GM21526 (cell line): Measurements from ENCODE around the gene OAF.
"Not testable (repeated sequence)": the region's sequence is repeated elsewhere in the genome, so short reads cannot be mapped to it uniquely, and the experiment has no call there.

Source experiments
- ATAC-seq: cut with Tn5 transposase; IDR thresholded peaks from one replicate; pipeline ENCODE4 v1.9.1; 2021; ENCODE audit warnings: moderate library complexity; ENCODE audit not compliant: unreplicated experiment, low FRiP score

The OAF gene

GRCh38 chr11:120238968-120239620 is 28.3 kb downstream of the OAF start:
- ATAC-seq = no peak

DNA sequence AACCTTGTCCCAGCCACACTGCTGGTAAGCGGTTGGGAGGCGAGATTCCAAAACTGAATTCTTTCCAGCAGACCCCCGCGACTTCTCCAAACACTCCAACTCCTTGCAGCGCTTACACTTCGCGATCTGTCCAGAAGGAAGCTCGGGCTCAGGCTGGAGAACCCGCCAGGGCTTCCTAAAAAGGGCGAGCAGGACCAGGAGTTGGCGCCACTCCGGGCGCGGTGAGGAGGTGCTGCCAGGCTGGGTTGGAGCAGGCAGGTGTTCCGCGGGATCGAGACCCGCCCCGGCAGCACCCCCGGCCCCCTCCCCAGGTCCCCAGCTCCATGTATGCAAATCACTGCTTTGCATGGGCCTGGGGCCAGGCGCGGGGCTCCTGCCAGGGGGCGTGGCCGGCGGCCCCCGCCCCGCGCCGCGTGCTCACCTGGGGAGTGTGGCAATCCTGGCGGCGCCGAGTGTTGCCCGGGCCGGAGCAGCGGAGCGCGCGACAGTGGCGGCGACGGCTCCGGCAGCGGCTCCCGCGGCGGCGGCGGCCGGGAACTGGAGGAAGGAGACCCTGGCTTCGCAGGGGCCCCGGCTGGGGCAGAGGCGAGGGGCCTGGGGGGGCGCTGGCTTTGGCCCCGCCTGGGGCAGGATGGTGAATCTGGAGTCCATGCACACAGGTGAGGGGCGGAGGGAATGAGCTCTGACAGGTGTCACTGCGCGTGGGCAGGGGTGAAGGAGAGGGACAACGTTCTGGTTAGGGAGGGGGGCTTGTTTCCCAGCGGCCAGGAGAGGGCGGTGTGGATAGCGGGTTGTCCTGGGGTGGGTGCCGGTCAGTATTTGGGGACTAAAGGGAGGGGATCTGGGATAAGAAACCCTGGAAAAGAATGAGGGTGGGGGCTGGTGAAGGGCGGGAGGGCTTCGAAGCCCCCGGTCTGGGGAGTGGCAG is 29.1 kb downstream of the OAF start, which contains the start of gene POU2F3:
TSS of gene POU2F3 (plus strand) at position 428 of the 928 bp plus-strand sequence. CDS start at position 632, 204 bp downstream.
- ATAC-seq = no peak

GRCh38 chr11:120240866-120241265 is 30.0 kb downstream of the OAF start:
- ATAC-seq = no peak

GRCh38 chr11:120241277-120241676 is 30.4 kb downstream of the OAF start:
- no peak for ATAC-seq

- no peak for ATAC-seq
Observed at GRCh38 chr11:120243221-120243620, 32.4 kb downstream of the OAF start.

- ATAC-seq = no peak
Observed at GRCh38 chr11:120244476-120245365, 33.9 kb downstream of the OAF start.

GRCh38 chr11:120245434-120245833 is 34.6 kb downstream of the OAF start:
- ATAC-seq = no peak

DNA sequence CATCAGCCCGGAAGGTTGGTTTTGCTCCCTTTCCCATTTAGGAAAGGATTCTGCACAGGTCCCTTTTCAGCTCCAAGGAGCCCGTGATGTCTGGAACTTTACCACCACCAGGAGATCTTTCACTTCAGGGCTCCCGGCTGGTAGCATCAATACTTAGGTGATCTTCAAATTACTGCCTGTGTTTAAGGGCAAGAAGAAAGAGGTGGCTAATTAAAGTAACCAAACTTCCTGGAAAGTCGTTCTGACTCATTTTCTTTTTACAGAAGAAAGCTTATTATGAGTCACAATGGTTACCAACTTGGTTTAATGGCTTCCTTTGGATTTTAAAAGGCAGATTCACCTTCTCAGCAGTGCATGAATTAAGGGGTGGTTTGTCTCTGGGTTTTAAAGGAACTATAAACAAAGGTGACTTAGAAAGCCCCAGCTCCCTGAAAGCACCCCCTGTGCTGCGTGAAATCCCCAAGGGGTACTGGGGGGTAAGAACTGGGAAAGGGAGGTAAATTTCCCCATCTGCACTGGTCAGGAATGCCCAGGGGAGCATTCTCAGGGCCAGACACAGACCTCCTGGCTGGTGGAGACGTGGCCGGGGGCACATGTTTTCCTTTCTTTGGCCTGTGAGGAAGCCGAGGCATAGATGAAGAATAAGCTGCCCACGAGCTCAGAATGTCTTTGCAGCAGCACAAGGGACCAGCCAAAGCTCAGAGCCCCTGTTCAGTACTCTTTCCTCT is 37.9 kb downstream of the OAF start:
- no peak for ATAC-seq

- no peak for ATAC-seq
Observed at GRCh38 chr11:120249279-120250262, 38.7 kb downstream of the OAF start.

- ATAC-seq = not testable (repeated sequence)
Observed at GRCh38 chr11:120253377-120253776, 42.5 kb downstream of the OAF start.

GRCh38 chr11:120254788-120255518 is 44.1 kb downstream of the OAF start:
- ATAC-seq = no peak

DNA sequence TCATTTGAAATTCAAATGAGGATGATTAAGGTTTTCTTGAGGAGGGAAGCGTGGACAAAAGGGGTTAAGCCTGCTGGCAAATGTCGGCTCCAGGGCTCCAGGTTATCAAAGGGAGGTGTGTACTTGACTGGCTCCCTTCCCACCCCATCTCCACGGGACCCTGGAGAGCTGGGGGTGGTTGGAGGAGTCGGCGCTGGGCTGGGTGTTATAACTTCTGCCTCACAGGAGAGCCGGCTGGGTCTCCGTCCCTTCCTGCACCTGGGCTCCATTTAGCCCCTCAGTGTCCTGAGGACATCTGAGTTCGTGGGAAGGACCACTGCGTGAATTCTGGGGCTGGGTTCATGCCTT is 44.7 kb downstream of the OAF start:
- no peak for ATAC-seq

GRCh38 chr11:120256178-120256577 is 45.3 kb downstream of the OAF start:
- ATAC-seq = no peak

DNA sequence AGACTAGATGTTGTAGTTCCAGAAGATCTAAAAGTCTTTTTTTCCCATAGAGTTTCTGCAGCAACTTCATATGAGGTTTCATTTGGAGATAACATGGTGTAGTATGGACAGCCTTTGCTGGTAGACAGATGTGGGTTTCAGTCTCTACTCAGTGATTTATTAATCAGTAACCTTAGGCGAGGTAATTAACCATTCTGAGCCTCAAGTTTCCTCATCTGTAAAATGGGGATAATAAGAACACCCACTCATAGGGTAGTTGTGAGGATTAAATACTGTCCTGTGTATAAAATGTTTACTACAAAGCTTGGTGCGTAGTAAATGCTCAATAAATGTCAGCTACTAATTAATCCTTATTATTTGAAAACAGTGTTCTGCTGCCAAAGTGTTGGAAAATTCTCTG is 45.9 kb downstream of the OAF start:
- ATAC-seq = no peak

- ATAC-seq = no peak
Observed at GRCh38 chr11:120257346-120257745, 46.5 kb downstream of the OAF start.

DNA sequence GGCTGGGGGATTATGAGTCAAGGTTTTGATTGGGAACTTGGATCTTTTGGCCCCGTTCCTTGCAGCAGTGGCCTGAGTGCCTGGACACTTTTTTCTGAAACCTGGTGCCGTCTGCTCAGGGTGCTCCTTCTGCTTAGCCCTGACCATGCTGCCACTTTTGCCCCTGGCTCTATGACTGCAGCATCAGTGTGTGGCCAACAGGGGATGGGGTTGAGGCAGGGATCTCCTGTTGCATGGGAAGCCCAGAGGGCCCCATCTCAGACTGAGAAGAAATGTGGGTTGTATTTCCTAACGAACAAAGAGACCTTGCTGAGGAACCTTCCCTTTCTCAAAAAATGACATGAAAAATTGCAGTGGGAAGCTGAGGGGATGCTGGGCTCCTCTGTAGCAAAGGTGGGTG is 47.8 kb downstream of the OAF start:
- ATAC-seq = no peak

GRCh38 chr11:120259241-120259640 is 48.4 kb downstream of the OAF start:
- no peak for ATAC-seq

GRCh38 chr11:120259988-120260565 is 49.2 kb downstream of the OAF start:
- no peak for ATAC-seq
